GM20431 (cell line): ENCODE measurements around the gene AUTS2.

Experiments
- in situ Hi-C: fragments of 300-500 bp; cut with MseI, MboI; formaldehyde crosslinking; loops from one replicate; pipeline ENCODE4 v1.15.0; 2020; ENCODE audit warnings: low sequenced_read_pairs; ENCODE audit not compliant: unreplicated experiment

AUTS2 gene

DNA sequence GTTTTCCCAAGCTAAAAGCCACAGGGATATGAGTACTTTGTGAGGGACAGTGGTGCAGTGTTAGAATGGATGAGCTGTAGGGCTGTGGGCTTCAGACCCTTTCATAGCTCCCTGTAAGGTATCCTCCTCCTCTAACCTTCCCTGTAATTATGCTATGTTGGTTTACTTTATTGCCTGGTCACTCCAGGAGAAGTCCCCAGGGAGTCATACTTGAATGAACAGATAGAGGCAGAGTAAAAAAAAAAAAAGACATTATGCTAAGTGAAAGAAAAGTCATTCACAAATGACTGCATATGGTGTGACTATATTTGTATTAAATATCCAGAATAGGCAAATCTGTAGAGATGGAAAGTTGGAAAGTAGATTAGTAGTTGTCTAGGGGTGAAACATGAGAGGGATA lies 434.4 kb downstream of the AUTS2 start:
- in situ Hi-C loops: no loop called here

GRCh38 chr7:70033226-70033625 lies 435.0 kb downstream of the AUTS2 start:
- in situ Hi-C loops: no loop called here

DNA sequence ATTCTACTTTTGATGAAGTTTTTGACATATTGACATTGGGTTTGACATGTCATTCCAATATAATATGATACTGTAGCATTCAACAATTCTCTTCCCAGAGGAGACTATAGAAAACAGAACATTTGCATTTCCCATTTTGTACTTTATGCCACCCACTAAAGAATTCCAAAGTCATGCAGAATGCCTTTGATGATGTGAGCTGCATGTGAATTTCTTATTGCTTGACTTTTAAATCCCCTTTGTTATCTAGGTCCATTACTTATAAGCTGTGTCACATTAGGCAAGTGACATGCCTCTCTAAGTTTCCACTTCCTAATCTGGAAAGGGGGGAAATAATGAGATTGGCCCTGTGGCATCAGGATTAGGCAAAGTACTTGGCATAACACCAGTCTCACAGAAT lies 436.7 kb downstream of the AUTS2 start:
- in situ Hi-C loops: no loop called here

DNA sequence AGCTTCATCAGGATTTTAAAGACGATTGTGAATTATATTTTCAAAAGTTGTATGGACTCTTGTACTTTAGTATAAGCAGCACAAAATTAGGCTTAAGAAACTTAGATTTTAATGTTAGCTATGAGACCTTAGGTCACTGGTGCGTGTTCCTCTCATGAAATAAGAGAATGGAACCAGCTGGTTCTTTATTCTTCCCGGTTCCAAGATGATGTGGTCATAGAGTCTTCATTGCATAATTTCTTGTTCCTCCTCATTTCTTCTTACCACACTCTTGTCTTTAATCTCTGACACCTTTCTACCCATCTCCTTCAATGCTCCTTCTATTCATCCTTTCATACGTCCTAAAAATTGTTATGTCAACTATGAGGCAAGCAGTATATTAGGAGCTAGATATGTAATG lies 437.2 kb downstream of the AUTS2 start:
- in situ Hi-C loops: no loop called here

- in situ Hi-C loops: no loop called here
These were observed 437.7 kb downstream of the AUTS2 start for GRCh38 chr7:70035955-70036354.

GRCh38 chr7:70036695-70037094 lies 438.4 kb downstream of the AUTS2 start:
- in situ Hi-C loops: no loop called here

GRCh38 chr7:70037171-70037933 lies 439.1 kb downstream of the AUTS2 start:
- in situ Hi-C loops: no loop called here

DNA sequence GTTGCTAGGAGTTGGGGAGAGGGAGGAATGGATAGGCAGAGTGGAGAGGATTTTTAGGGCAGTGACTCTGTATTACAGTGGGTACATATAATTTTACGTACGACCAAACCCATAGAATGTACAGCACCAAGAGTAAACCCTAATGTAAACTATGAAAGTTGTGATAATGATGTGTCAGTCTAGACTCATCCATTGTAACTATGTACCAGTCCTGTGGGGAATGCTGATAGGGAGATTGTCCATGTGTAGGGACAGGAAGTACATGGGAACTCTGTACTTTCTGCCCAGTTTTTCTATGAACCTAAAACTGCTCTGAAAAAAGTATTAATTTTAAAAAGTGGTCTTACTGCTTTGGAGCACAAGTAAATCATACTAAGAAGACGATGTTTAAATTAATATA lies 441.8 kb downstream of the AUTS2 start:
- in situ Hi-C loops: no loop called here

- in situ Hi-C loops: no loop called here
These were observed 442.9 kb downstream of the AUTS2 start for GRCh38 chr7:70040970-70041766.

- in situ Hi-C loops: no loop called here
These were observed 444.3 kb downstream of the AUTS2 start for GRCh38 chr7:70042533-70042932.

DNA sequence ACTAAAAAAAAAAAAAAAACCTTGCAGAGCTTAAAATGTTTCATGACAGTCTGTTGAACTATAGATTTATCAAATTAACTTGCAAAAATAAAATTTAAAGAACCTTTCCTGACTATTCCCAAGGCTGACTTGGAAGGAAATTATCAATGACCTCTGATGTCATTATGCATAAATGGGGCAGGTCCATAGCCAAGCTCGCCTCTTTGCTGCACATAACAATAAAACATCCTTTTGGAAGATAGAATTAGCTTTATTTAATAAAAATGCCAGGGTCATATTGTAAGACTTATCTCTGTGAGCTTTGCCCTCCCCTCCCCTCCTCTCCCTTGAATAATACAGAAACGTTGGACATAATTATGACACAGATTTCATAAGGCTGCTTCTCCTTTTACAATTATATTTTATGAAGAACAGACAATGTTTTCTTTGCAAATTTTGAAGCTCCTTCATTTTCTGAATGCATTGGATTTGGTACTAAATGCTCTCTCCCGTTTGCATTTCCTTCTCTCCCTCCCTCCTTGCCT lies 444.8 kb downstream of the AUTS2 start:
- in situ Hi-C loops: no loop called here

GRCh38 chr7:70044064-70044463 lies 445.8 kb downstream of the AUTS2 start:
- in situ Hi-C loops: no loop called here

DNA sequence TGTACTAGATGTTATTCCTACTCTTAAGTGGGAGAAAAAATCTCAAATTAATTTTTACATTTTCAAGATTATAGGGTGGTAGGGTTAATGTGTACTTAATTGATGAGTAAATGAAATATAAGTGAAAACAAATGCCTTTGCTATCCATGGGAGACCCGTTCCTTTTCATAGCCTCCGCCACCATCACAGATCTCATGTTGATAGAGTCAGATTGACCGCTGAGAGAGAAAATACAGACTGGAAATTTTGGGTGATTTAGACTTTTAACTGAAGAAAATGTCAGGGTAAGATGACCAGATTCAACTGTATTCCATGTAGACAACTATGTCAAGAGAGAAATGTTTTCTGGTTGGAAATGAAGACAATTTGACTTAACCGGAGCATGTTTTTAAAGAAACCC lies 446.2 kb downstream of the AUTS2 start:
- in situ Hi-C loops: no loop called here

DNA sequence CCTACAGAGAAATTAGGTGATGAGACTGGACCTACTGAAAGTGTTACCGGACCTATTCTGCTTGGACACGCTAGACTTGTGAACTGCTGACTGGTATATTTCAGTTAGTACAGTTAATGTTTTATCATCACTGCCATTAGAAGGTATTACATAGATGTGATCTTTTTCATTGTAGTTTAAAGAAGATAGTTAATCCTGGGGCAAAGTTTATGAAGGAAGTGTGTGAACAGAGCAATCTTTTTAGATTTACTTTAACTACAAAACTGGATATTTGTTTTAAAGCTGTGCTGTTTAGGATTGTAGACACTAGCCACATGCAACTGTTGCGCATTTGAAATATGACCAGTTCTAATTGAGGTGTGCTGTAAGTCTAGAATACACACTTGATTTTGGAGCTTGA lies 446.7 kb downstream of the AUTS2 start:
- in situ Hi-C loops: no loop called here

- in situ Hi-C loops: no loop called here
These were observed 449.1 kb downstream of the AUTS2 start for GRCh38 chr7:70047384-70047783.

GRCh38 chr7:70047891-70048448 lies 449.7 kb downstream of the AUTS2 start:
- in situ Hi-C loops: no loop called here

DNA sequence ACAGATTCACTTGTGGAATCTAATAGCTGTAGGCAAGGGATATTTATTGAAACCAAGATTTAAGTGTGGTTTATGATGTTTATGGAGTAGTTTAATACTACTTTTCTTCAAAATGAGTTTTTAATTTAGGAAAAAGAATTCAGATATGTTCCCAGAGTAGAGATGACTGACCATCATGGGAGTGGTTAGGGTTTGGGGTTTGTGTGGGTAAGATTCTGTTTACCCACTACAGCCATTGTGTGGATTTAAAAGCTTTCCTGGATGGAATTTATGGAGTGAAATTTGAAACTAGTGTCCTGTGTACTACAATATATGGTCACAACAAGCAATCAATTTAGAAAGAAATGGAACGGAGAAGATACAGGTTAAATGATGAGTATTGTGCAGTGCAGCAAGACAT lies 453.5 kb downstream of the AUTS2 start:
- in situ Hi-C loops: no loop called here

DNA sequence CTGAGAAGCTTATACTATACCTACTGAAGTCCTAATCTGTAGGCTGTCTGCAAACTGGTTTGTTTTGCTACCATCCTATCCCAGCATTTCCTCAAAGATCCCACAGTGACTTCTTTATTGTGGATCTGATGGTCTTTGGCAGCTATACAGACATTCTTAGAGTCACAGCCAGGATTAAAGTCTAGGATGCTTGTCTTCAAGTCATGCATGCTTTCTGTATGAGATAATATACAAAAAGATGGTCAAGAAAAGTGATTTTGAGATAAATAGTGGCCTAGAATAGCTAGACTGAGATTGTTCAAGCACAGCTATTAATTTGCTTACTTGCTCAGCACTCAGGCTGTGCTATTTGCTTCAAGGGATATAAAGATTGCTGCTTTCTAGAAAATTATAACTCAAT lies 454.4 kb downstream of the AUTS2 start:
- in situ Hi-C loops: no loop called here

DNA sequence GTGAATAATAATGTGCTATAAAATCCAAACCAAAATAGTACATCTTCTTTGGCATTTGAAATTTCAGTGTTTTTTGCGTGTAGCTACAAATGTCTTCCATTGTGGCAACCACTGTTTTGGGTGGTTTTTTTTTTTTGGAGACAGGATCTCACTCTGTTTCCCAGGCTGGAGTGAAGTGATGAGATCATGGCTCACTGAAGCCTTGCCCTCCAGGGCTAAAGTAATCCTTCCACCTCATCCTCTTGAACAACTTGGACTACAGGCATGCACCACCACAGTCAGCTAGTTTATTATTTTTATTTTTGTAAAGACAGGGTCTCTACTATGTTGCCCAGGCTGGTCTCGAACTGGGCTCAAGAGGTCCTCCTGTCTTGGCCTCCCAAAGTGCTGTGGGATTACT lies 455.1 kb downstream of the AUTS2 start:
- in situ Hi-C loops: no loop called here

GRCh38 chr7:70053989-70054388 lies 455.7 kb downstream of the AUTS2 start:
- in situ Hi-C loops: no loop called here

DNA sequence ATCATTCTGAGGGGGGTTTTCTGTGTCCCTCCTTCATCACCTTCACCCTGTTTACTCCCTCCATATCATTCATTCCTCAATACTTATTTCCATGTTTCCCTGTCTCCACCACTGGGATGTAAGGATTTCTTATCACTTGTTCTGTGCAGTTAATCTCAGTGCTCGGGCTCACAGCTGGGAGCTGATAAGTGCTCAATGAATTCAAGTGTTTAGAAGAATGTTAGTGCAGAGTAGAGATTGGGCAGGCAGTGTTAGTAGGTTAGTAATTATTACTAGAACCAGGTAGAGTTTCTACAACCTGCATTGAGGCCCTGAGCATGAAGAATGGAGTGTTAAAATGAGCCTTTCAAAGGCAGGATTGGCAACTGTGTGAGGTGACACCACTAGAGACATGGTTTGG lies 458.1 kb downstream of the AUTS2 start:
- in situ Hi-C loops: no loop called here
